Measurements from ENCODE around the gene TRIB2.

The TRIB2 gene

GRCh38 chr2:12701786-12702167 lies 15.0 kb upstream of the TRIB2 start:
- DNase-seq = no peak

GRCh38 chr2:12702168-12703121 lies 14.3 kb upstream of the TRIB2 start:
- no peak for DNase-seq

- DNase-seq = no peak
Measured at GRCh38 chr2:12704378-12704777, 12.4 kb upstream of the TRIB2 start.

- no peak for DNase-seq
Measured at GRCh38 chr2:12705230-12705629, 11.5 kb upstream of the TRIB2 start.

GRCh38 chr2:12705742-12706141 lies 11.0 kb upstream of the TRIB2 start:
- no peak for DNase-seq

GRCh38 chr2:12708508-12709206 lies 8.1 kb upstream of the TRIB2 start:
- no peak for DNase-seq

GRCh38 chr2:12709207-12709522 lies 7.6 kb upstream of the TRIB2 start:
- DNase-seq = no peak

- DNase-seq = no peak
Measured at GRCh38 chr2:12710301-12710700, 6.4 kb upstream of the TRIB2 start.

- no peak for DNase-seq
Measured at GRCh38 chr2:12711339-12711738, 5.4 kb upstream of the TRIB2 start.

- no peak for DNase-seq
Measured at GRCh38 chr2:12712881-12713280, 3.9 kb upstream of the TRIB2 start.

- no peak for DNase-seq
Measured at GRCh38 chr2:12714391-12715221, 2.1 kb upstream of the TRIB2 start.

- no peak for DNase-seq
Measured at GRCh38 chr2:12715258-12716031, 1.3 kb upstream of the TRIB2 start.

GRCh38 chr2:12716032-12716281 lies 779 bp upstream of the TRIB2 start:
- DNase-seq = peak; percentile 46 to 56

- DNase-seq = peak; percentile 48 to 58
Measured at GRCh38 chr2:12717191-12718014, 667 bp downstream of the TRIB2 start.

GRCh38 chr2:12718015-12718671 lies 1.4 kb downstream of the TRIB2 start:
- DNase-seq = no peak

- no peak for DNase-seq
Measured at GRCh38 chr2:12718711-12719399, 2.1 kb downstream of the TRIB2 start.

- DNase-seq = no peak
Measured at GRCh38 chr2:12719400-12720277, 2.9 kb downstream of the TRIB2 start.

GRCh38 chr2:12720278-12720620 lies 3.5 kb downstream of the TRIB2 start:
- no peak for DNase-seq

GRCh38 chr2:12720754-12721378 lies 4.1 kb downstream of the TRIB2 start:
- DNase-seq = no peak
